ENCODE measurements around the gene CYBC1.

CYBC1 gene

GRCh38 chr17:82433560-82434215, 16.9 kb downstream of the CYBC1 start:
- WGBS, 2 experiments (ENCODE audit: insufficient coverage in 2 of 2): 89 to 93% methylated on average over 32 of the region's 32 CpGs
- H3K9me3 ChIP-seq (ENCODE audit: control insufficient read depth, low read length): no peaks in the 10 kb centered on the region

GRCh38 chr17:82432017-82432416, 18.5 kb downstream of the CYBC1 start:
- 81 to 91% methylated on average over 5 to 7 of the region's 8 CpGs for WGBS, 2 experiments (ENCODE audit: insufficient coverage in 2 of 2)
- Histone ChIP-seq H3K4me3 (ENCODE audit: extremely low read depth, insufficient read depth, low read length, poor library complexity, severe bottlenecking) (no peak overlapping the region), H3K4me1 (ENCODE audit: control insufficient read depth, insufficient read depth, low read length, poor library complexity, severe bottlenecking) (no peaks in the 10 kb centered on the region), H3K9me3 (ENCODE audit: control insufficient read depth, low read length) (no peaks in the 10 kb centered on the region), H3K27ac (ENCODE audit: low read depth, low read length, severe bottlenecking) (no peak overlapping the region), H3K36me3 (ENCODE audit: control insufficient read depth, insufficient read depth, low read length) (peaks cover under 1% of the 10 kb centered on the region)

More at GRCh38 chr17:82433560-82434215, 16.9 kb downstream of the CYBC1 start:
- Histone ChIP-seq H3K36me3 (ENCODE audit: control insufficient read depth, insufficient read depth, low read length) (peaks cover 3% of the 10 kb centered on the region), H3K27ac (ENCODE audit: low read depth, low read length, severe bottlenecking) (no peak overlapping the region), H3K4me1 (ENCODE audit: control insufficient read depth, insufficient read depth, low read length, poor library complexity, severe bottlenecking) (no peaks in the 10 kb centered on the region), H3K4me3 (ENCODE audit: extremely low read depth, insufficient read depth, low read length, poor library complexity, severe bottlenecking) (no peak overlapping the region)

GRCh38 chr17:82429824-82430223, 20.7 kb downstream of the CYBC1 start:
- Histone ChIP-seq H3K9me3 (ENCODE audit: control insufficient read depth, low read length) (no peaks in the 10 kb centered on the region), H3K4me3 (ENCODE audit: extremely low read depth, insufficient read depth, low read length, poor library complexity, severe bottlenecking) (no peak overlapping the region), H3K36me3 (ENCODE audit: control insufficient read depth, insufficient read depth, low read length) (no peaks in the 10 kb centered on the region), H3K4me1 (ENCODE audit: control insufficient read depth, insufficient read depth, low read length, poor library complexity, severe bottlenecking) (no peaks in the 10 kb centered on the region), H3K27ac (ENCODE audit: low read depth, low read length, severe bottlenecking) (no peak overlapping the region)
- WGBS, 2 experiments (ENCODE audit: insufficient coverage in 2 of 2): 85 to 87% methylated on average over 3 to 7 of the region's 7 CpGs

- WGBS, 2 experiments (ENCODE audit: insufficient coverage in 2 of 2): 97% methylated on average over 3 of the region's 3 CpGs; no CpG with 5 or more reads in 1 of the 2 experiments
- H3K36me3 ChIP-seq (ENCODE audit: control insufficient read depth, insufficient read depth, low read length): no peaks in the 10 kb centered on the region
- H3K4me1 ChIP-seq (ENCODE audit: control insufficient read depth, insufficient read depth, low read length, poor library complexity, severe bottlenecking): no peaks in the 10 kb centered on the region
- H3K4me3 ChIP-seq (ENCODE audit: extremely low read depth, insufficient read depth, low read length, poor library complexity, severe bottlenecking): no peak overlapping the region
- no peak overlapping the region for H3K27ac ChIP-seq (ENCODE audit: low read depth, low read length, severe bottlenecking)
- H3K9me3 ChIP-seq (ENCODE audit: control insufficient read depth, low read length): no peaks in the 10 kb centered on the region
Observed at GRCh38 chr17:82428546-82428945, 22.0 kb downstream of the CYBC1 start.

- H3K4me3 ChIP-seq (ENCODE audit: extremely low read depth, insufficient read depth, low read length, poor library complexity, severe bottlenecking): no peak overlapping the region
- no peak overlapping the region for H3K27ac ChIP-seq (ENCODE audit: low read depth, low read length, severe bottlenecking)
- 86 to 95% methylated on average over 2 of the region's 2 CpGs for WGBS, 2 experiments (ENCODE audit: insufficient coverage in 2 of 2)
- peaks cover 3% of the 10 kb centered on the region for H3K9me3 ChIP-seq (ENCODE audit: control insufficient read depth, low read length)
- peaks cover 12% of the 10 kb centered on the region for H3K36me3 ChIP-seq (ENCODE audit: control insufficient read depth, insufficient read depth, low read length)
- no peaks in the 10 kb centered on the region for H3K4me1 ChIP-seq (ENCODE audit: control insufficient read depth, insufficient read depth, low read length, poor library complexity, severe bottlenecking)
Observed at GRCh38 chr17:82424863-82425159, 25.7 kb downstream of the CYBC1 start.

- Histone ChIP-seq H3K27ac (ENCODE audit: low read depth, low read length, severe bottlenecking) (no peak overlapping the region), H3K4me1 (ENCODE audit: control insufficient read depth, insufficient read depth, low read length, poor library complexity, severe bottlenecking) (no peaks in the 10 kb centered on the region), H3K36me3 (ENCODE audit: control insufficient read depth, insufficient read depth, low read length) (peaks cover 12% of the 10 kb centered on the region), H3K4me3 (ENCODE audit: extremely low read depth, insufficient read depth, low read length, poor library complexity, severe bottlenecking) (no peak overlapping the region), H3K9me3 (ENCODE audit: control insufficient read depth, low read length) (peaks cover 3% of the 10 kb centered on the region)
- 80 to 85% methylated on average over 19 to 23 of the region's 25 CpGs for WGBS, 2 experiments (ENCODE audit: insufficient coverage in 2 of 2)
Observed at GRCh38 chr17:82424001-82424862, 26.3 kb downstream of the CYBC1 start.

GRCh38 chr17:82419540-82419939, 31.0 kb downstream of the CYBC1 start:
- Histone ChIP-seq H3K4me3 (ENCODE audit: extremely low read depth, insufficient read depth, low read length, poor library complexity, severe bottlenecking) (no peak overlapping the region), H3K4me1 (ENCODE audit: control insufficient read depth, insufficient read depth, low read length, poor library complexity, severe bottlenecking) (no peaks in the 10 kb centered on the region), H3K36me3 (ENCODE audit: control insufficient read depth, insufficient read depth, low read length) (peaks cover 12% of the 10 kb centered on the region), H3K9me3 (ENCODE audit: control insufficient read depth, low read length) (peaks cover 3% of the 10 kb centered on the region), H3K27ac (ENCODE audit: low read depth, low read length, severe bottlenecking) (no peak overlapping the region)
- 83 to 94% methylated on average over 1 to 2 of the region's 2 CpGs for WGBS, 2 experiments (ENCODE audit: insufficient coverage in 2 of 2)

- WGBS, 2 experiments (ENCODE audit: insufficient coverage in 2 of 2): 1 to 2% methylated on average over 68 to 93 of the region's 108 CpGs
- peak within 1 kb of the TSS; percentile 69 for H3K4me3 ChIP-seq (ENCODE audit: extremely low read depth, insufficient read depth, low read length, poor library complexity, severe bottlenecking)
- H3K9me3 ChIP-seq (ENCODE audit: control insufficient read depth, low read length): peaks cover 3% of the 10 kb centered on the region
- no peaks in the 10 kb centered on the region for H3K4me1 ChIP-seq (ENCODE audit: control insufficient read depth, insufficient read depth, low read length, poor library complexity, severe bottlenecking)
- peaks cover 17% of the 10 kb centered on the region for H3K36me3 ChIP-seq (ENCODE audit: control insufficient read depth, insufficient read depth, low read length)
- H3K27ac ChIP-seq (ENCODE audit: low read depth, low read length, severe bottlenecking): no peak within 1 kb of the TSS
Observed at GRCh38 chr17:82418001-82418986, 32.3 kb downstream of the CYBC1 start, which contains the start of the genes HEXD and OGFOD3. Gene HEXD (plus strand): TSS chr17:82418347. CDS start chr17:82419800, 1,453 bp downstream. Gene OGFOD3 (minus strand): TSS chr17:82418586. CDS start chr17:82418485, 101 bp downstream.

- peaks cover 15% of the 10 kb centered on the region for H3K36me3 ChIP-seq (ENCODE audit: control insufficient read depth, insufficient read depth, low read length)
- H3K4me1 ChIP-seq (ENCODE audit: control insufficient read depth, insufficient read depth, low read length, poor library complexity, severe bottlenecking): no peaks in the 10 kb centered on the region
- no peak overlapping the region for H3K4me3 ChIP-seq (ENCODE audit: extremely low read depth, insufficient read depth, low read length, poor library complexity, severe bottlenecking)
- no peaks in the 10 kb centered on the region for H3K9me3 ChIP-seq (ENCODE audit: control insufficient read depth, low read length)
- 80% methylated on average over 1 of the region's 6 CpGs; no CpG with 5 or more reads in 1 of the 2 experiments for WGBS, 2 experiments (ENCODE audit: insufficient coverage in 2 of 2)
- no peak overlapping the region for H3K27ac ChIP-seq (ENCODE audit: low read depth, low read length, severe bottlenecking)
Observed at GRCh38 chr17:82416771-82417170, 33.8 kb downstream of the CYBC1 start.

GRCh38 chr17:82416264-82416663, 34.3 kb downstream of the CYBC1 start:
- no peaks in the 10 kb centered on the region for H3K4me1 ChIP-seq (ENCODE audit: control insufficient read depth, insufficient read depth, low read length, poor library complexity, severe bottlenecking)
- H3K4me3 ChIP-seq (ENCODE audit: extremely low read depth, insufficient read depth, low read length, poor library complexity, severe bottlenecking): no peak overlapping the region
- H3K9me3 ChIP-seq (ENCODE audit: control insufficient read depth, low read length): no peaks in the 10 kb centered on the region
- peaks cover 15% of the 10 kb centered on the region for H3K36me3 ChIP-seq (ENCODE audit: control insufficient read depth, insufficient read depth, low read length)
- WGBS, 2 experiments (ENCODE audit: insufficient coverage in 2 of 2): 100% methylated on average over 1 of the region's 4 CpGs; no CpG with 5 or more reads in 1 of the 2 experiments
- no peak overlapping the region for H3K27ac ChIP-seq (ENCODE audit: low read depth, low read length, severe bottlenecking)
